Inflammatory macrophage treated with lipopolysaccharide for 1 hour (primary cell): ENCODE measurements around the gene AMIGO1.

Source experiments
- DNase-seq, 2 donors: peaks; one replicate each; pipeline ENCODE4 v3.0.0-alpha.2; 2020 to 2022

The AMIGO1 gene, protein sequence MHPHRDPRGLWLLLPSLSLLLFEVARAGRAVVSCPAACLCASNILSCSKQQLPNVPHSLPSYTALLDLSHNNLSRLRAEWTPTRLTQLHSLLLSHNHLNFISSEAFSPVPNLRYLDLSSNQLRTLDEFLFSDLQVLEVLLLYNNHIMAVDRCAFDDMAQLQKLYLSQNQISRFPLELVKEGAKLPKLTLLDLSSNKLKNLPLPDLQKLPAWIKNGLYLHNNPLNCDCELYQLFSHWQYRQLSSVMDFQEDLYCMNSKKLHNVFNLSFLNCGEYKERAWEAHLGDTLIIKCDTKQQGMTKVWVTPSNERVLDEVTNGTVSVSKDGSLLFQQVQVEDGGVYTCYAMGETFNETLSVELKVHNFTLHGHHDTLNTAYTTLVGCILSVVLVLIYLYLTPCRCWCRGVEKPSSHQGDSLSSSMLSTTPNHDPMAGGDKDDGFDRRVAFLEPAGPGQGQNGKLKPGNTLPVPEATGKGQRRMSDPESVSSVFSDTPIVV

DNA sequence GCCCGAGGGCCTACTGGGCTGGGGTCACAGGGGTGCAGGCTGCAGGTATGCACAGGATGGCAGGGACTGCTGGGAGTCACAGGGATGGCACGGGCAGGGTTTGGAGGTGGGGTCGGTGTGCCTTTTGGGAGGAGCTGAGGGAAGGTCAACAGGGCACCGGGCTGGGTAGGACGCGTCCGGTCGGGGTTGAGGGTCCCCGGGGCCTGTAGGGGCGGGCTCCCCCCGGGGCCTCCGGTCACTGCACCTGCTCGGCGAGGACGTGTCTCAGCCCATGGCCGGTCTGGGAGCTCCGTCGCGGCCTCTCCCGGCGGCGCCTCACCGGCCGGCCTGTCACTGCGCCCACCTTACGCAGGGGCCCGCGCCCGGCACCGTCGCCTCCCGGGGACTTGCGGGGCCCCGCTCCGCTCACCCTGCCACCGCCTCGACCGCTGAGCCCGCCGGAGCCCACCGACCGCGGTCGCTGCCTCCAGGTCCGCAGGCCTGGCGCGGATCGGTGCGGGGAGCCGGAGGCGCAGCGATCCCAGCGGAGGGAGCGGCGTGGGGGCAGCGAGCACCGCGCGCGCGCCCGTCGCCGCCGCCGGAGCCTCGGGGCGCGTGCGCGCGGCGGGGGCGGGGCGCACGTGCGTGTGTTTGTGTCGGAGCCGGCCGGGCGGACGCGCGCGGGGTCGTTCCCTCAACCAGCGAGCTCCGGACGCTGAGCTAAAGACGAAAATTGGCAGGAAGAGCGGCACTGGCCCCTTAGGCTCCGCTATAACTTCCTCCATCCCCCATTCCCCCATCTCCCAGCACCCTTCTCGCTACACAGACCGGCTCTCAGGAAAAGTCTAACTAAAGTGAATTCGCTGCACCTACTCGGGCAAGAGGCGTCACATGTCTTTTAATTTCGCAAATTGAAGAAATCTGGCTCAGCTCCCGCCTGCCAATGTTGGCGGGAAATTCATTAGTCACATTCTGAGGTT lies at the start of gene AMIGO1:
AMIGO1 (minus strand) TSS at position 552 of the 959 bp plus-strand sequence. CDS start 815 bp downstream, outside the sequence.
- DNase-seq: peak; percentile 16 to 35

DNA sequence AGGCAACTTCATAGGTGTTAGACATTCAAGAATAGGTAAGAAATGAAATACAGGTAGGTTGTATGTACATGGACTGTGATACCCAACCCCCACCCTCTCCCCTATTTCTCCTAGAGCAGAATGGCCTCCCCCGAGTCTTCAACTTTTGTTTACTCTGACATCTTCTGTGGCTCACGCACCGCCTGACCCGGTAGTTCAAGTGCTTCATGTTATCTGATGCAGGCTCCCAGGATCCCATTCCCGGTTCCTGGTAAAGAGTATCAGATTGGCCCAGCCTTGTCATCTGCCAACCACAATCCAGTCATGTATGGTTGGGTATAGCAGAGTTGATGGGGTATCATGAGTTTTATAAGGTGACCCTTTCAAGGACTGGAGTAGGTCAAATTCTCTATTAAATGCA lies 48.0 kb upstream of the AMIGO1 start:
- DNase-seq: no peak

DNA sequence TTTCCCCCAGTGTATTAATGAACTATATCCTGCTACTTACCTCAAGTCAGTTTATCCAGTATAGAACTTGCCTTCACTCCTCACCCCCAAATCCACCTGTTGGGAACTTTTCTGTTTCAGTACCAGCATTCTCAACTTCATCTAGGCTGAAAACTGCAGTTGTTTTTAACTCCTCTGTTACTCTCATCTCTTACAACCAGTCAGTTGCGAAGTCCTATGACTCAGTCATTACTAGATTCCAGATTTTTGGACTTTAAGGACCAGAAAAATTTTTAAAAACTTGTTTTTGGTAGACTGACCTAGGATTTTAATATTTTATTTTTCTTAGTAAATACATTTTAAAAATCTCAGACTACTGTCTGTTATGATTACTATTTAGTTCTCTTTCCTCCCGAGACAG lies 47.0 kb upstream of the AMIGO1 start:
- DNase-seq: no peak

DNA sequence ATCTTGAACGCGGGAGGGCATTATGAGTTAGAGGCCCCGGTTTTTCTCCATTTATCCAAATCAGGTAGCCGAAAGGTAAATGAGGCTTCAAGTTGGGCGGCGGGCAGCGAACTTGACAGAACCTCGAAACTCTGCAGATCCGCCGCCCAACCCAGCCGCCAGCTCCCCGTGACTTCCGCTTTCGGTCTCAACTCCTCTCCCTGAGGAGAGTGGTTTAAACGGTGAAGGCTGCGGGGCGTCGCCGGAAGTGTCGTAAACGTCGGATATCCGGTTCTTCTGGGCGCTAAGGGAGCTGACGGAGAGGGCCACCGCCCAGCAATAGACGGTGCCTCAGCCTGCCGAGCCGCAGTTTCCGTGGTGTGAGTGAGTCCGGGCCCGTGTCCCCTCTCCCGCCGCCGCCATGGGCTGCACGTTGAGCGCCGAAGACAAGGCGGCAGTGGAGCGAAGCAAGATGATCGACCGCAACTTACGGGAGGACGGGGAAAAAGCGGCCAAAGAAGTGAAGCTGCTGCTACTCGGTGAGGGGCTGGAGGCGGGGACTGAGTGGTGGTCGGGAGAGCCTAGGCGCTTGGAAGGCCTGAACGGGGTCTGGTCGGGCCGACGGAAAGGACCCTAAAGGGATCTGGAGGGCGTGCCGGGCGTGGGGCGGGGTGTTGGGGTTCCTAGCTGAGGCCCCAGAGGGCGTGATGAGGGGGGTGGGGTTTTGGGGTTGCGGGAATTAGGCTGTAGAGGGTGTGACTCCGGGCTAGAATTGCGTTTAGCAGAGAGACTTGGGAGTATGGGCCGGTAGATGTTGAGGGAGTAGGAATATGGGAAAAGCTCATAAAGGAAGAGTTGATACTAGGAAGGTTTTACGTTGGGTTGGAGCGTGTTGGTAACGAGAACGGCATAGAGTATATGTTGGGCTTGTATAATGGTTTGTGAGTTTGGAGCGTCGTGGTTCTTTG lies 39.1 kb upstream of the AMIGO1 start, which contains the start of gene GNAI3:
GNAI3 (plus strand) TSS at position 295 of the 947 bp plus-strand sequence; CDS start at position 401, 106 bp downstream.
- peak; percentile 95 to 98 for DNase-seq

DNA sequence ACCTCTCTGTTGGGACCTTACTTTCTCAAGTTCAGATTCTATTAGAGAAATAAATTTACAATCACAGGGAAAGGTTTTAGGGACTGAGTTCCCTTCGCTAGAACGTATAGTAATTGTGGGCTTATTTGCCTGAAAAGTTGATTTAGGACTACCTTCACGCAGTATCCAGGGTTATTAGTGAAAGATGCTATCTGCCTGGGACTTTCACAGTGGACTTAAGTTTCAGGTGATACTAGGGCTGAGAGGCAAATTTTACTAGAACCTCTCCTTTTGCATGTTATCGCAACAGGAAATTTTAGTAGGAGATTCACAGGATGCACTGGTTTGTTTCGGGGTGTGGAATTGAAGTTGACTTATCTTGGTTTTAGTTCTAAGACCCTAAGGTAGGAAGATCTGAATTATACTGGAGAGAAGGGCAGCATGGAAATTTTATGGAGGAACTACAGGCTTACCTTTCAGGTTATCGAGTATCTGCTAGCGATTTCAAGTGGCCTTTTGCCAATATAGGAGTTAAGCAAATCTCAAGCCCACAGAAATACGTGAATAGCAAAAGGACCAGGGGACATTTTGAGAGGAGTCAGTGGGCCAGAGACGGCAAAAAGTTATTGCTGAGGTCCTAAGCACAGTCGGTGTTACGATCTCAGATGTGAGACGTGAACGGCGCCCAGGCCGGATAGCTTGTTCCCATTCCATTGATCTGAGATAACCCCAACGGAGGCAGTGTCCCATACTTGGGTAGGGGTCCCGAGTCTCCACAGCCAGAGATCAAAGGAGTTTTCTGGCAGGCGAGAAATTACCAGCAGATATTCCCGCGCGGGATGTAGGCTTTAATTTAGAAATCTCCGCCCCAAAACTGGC lies 38.2 kb upstream of the AMIGO1 start:
- DNase-seq: no peak

DNA sequence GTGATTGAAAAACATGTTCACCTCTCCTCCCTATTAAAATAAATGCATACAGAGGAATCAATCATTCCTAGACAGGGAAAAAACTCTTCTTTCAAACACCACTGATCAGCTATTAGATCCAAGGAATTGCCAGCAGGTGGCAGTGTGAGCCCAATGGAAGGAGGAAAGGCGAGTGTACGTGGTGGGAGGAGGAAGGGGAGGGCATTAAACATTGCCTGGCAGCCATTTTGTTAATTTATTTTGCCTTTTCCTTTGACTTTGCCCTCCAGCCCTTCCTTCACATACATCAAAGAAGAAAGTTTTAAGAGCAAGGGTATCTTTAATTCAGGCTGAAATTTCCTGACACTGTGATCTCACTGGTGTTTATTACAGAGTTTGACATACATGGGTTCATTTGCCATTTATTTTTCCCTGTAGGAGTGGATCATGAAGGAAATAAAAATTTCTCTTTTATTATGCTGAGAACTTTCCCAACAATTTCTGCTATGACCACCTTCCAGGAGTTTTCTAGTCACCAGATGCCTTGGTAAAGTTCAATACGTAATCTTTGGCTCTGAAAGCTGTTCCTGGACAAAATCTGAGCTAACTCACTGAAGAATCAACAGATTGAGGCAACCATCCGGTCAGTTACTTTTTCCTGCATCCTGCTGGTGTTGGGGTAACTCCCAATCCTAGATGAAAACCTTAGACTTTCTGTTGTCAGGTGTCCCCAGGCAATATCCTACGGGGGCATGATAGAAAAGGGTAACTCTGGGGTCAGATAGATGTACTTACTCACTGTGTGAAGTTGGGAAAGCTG lies 37.0 kb upstream of the AMIGO1 start:
- DNase-seq: peak; percentile 81 to 99

DNA sequence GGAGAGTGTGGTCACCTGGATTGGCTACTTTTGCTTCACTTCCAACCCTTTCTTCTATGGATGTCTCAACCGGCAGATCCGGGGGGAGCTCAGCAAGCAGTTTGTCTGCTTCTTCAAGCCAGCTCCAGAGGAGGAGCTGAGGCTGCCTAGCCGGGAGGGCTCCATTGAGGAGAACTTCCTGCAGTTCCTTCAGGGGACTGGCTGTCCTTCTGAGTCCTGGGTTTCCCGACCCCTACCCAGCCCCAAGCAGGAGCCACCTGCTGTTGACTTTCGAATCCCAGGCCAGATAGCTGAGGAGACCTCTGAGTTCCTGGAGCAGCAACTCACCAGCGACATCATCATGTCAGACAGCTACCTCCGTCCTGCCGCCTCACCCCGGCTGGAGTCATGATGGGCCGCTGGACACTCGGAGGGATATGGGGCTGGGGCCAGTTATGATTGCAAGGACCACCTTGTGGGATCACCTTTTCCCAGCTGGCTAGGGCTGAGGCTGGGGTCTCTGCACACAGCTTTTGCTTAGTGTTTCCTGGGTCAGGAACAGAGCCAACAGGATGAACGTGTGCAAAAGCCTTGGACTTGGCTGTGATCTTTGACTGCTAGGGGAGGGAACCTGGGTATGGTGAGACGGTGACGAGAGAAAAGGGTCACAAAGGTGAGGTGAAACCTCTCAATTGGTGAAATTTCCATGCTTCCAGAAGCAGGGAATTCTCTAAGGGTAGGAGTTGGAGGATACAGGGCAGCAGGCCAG lies 34.6 kb upstream of the AMIGO1 start:
- no peak for DNase-seq

DNA sequence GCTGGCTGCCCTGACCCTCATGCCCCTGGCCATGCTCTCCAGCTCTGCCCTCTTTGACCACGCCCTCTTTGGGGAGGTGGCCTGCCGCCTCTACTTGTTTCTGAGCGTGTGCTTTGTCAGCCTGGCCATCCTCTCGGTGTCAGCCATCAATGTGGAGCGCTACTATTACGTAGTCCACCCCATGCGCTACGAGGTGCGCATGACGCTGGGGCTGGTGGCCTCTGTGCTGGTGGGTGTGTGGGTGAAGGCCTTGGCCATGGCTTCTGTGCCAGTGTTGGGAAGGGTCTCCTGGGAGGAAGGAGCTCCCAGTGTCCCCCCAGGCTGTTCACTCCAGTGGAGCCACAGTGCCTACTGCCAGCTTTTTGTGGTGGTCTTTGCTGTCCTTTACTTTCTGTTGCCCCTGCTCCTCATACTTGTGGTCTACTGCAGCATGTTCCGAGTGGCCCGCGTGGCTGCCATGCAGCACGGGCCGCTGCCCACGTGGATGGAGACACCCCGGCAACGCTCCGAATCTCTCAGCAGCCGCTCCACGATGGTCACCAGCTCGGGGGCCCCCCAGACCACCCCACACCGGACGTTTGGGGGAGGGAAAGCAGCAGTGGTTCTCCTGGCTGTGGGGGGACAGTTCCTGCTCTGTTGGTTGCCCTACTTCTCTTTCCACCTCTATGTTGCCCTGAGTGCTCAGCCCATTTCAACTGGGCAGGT lies 33.9 kb upstream of the AMIGO1 start:
- no peak for DNase-seq

DNA sequence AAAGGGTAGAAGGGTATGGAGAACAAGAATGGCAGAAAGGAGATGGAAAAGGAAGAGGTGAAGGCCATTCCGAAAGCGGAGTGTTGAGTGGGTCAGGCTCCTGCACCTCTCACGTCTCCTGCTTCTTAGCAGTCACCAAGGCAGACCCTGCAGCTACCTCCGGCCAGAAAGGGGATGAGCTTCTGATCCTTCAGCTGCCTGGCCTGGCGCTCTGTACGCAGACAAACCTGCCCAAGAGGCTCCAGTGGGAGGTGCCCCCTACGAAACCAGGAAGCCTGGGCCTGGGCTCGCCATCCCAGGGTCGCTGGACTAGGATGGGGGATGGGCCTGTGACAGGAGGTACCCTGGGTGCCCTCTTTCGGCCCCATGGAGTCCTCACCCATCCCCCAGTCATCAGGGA lies 33.1 kb upstream of the AMIGO1 start:
- no peak for DNase-seq

DNA sequence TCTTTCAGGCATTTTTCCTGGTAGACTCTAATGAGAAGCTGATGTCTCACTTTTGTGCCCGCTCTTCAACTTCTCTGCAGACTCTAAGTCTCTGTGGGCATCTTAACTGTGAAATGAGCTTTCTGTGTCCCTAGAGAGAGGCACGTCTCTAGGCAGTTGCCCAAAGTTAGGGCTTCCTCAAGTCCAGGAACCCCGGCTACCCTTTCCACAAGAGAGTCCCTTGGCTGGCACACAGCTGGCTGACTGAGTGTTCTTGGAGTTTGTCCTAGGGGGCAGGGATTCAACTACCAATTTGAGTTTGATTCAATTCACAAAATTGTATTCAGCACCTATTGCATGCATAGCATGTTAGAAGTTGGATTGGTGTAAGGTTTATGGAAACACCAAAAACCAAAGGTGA lies 31.6 kb upstream of the AMIGO1 start:
- DNase-seq: no peak

DNA sequence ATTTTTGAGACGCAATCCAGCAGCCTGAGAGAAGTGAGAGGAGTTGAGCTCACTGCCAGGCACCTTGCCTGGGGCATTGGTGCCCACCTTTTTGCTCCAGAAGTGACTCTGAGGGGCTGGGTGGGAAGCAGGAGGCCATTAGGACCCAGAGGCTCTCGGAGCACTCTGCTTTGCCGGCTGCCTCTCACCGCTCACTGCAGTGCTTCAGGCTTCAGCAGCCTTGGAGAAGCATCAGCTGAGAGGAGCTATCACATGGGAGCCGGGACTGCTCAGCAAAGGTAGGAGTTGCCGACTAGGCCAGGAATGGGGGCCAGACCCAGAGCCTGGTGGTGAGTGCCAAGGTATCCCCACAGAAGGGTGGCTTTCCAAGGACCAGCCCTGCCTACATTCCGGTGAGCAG lies 30.1 kb upstream of the AMIGO1 start, which contains the start of gene GPR61:
GPR61 (plus strand) TSS at position 197 of the 400 bp plus-strand sequence. CDS start 3,151 bp downstream, outside the sequence.
- no peak for DNase-seq

DNA sequence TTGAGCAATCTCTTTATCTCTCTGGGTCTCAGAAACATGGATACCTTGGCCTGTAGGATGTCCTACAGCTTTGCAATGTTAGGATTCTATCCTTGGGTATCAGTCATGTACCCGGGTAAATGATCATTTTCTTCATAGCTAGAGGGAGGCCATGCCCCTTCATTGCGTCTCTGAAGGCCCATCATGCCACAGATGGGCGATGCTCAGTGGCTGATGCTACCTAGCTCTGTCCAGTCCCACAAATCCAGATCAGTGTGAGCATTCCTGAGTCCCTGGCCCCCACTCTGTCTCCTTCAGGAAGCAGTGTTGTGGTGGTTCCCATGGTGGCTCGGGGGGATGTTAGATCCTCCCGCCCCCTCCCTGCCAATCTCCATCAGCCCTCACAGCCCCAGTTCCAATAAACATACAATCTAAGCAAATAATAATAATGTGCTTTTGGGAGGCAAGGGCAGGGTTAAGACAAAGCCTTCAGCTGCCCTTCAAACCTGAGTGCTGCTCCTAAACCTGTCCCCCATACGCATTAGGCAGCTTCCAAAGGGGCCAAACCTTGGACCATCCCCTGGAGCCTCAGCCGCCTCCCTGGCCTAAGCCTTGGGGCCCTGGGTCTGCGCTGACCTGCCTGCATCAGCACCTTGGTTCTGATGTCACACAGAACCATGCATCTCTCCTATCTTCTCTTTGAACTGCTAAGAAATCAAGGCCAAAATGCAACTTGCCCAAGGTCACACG lies 29.5 kb upstream of the AMIGO1 start:
- no peak for DNase-seq

DNA sequence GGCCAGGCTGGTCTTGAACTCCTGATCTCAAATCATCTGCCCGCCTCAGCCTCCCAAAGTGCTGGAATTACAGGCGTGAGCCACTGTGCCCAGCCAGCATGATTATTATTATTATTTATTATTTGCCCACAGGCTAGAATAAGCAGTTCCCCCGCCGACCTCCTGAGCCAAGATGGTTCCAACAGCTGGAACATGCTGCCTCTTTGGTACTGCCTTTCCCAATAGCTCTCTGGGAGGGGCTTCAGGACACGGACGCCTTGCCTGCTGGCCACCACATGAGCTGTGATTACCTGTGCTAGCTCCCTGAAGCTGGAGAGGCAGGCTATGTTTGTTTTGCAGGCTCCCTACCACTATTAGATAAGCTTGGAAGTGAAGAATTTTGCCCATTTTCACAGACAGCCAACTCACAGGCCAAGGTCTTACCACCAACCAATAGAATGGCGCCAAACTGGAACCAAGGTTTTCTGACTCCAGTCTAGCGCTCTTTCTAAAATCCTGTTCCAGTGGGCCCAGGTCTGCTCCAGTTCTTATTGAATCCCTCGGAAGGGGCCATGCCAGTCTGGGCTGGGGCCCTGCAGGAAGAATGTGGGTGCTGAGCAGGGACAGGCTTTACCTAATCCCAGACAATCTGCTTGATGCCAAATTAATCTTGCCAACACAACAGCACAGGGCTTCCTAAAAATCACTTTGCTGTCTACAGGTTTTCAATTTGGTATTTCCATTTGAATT lies 28.1 kb upstream of the AMIGO1 start:
- DNase-seq: no peak

DNA sequence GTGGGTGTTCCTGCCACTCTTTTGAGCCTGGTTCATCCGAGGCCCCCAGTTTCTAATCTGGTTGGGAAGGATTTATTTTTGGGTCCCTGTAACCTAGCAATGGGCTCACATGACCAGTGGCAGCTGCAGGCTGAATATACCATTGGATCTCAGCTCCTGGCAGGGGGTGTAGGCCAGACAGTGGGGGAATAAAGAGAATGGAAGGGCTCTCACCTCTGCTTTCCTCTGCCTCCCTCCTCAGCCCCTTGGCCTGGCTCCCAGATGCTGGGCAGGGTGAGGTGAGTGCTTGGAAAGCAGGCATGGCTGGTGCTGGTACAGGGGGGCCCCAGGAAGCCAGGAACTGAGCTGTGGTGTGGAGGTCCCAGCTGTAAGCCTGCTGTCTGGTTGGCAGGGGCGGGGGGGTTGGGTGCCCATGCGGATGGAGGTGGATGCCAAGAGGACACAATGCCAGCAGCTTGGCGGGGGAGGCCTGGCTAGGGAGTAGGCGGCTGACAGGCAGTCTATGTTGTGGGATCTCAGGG lies 26.5 kb upstream of the AMIGO1 start:
- no peak for DNase-seq

DNA sequence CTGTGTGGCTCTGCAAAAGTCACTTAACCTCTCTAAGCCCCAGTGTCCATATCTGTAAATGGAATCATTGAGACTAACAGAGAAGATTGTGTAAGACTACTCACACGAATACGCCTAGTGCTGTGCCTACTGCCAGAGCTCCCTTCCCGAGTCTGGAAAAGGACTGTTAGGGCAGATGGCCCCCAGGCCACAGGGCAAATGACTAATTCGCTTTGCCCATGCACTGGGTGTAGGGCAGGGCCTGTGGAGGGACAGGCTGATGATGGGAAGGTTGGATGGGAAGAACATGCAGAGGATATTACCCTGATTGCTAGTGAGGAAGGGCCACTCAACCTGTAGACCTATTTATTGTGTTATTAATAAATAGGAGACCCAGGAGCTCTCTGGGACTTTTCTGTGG lies 26.0 kb upstream of the AMIGO1 start:
- no peak for DNase-seq

DNA sequence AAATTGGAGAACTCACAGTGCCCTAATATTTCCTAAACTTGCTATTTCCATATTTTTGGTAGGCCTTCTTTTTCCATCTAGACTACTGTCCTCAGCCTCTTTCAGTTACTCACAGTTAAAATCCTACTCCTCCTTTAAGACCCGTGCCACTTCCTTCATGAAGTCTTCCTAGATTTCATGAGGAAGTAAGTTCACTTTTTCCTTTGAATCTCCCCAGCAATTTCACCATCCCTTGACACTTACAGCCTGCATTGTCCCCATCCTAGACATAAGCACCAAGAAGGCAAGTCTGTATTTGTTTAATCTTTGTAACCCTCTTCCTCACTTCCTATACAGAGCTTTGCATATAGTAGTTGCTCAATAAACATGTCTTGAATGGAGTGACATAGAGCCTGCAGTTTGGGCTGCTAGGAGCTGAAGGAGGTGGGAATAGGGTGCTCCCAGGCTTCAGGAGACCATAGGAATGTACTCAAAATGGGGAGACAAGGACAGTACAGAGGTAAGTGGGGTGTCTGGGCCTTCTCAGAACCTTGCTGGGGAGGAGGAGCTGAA lies 24.9 kb upstream of the AMIGO1 start:
- no peak for DNase-seq
